T-helper 22 cell (primary cell): Measurements from ENCODE around the gene RET.
A peak's percentile ranks its signal among the peaks of the same experiment; 100 is the strongest.
"Not testable (repeated sequence)": the region's sequence is repeated elsewhere in the genome, so short reads cannot be mapped to it uniquely, and the experiment has no call there.

Experiments
- DNase-seq: peaks from one replicate; pipeline ENCODE4 v3.0.0-alpha.2; 2020; ENCODE audit warnings: low read depth

The RET gene

GRCh38 chr10:43136432-43136831 lies 59.6 kb downstream of the RET start:
- DNase-seq: no peak

DNA sequence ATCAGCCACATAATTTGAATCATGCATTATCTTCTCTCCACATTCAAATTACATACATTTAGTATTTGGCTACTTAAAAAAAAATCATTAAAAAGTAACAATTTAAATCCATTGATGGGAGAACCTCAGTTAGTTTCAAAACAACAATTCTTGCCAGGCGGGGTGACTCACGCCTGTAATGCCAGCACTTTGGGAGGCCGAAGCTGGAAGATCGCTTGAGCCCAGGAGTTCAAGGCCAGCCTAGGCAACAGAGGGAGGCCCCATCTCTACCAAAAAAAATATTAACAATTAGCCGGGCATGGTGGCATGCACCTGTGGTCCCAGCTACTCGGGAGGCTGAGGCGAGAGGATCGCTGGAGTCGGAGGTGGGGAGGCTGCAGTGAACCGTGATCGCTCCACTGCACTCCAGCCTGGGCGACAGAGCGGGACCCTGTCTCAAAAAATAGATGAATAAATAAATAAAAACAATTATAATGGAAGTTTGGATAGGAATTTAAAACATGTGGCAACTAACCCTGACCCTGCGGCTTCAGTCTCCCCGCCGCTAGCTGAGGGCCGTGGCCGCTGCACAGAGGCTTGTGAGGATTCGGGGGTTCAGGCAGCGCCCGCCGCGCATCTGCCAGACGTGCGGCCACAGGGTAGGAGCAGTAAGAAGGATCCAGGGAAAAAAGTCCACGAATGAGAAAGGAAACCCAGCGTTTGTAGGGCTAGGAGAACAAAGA lies 60.3 kb downstream of the RET start:
- DNase-seq: no peak

GRCh38 chr10:43137717-43138020 lies 60.8 kb downstream of the RET start:
- peak; percentile 15 for DNase-seq

DNA sequence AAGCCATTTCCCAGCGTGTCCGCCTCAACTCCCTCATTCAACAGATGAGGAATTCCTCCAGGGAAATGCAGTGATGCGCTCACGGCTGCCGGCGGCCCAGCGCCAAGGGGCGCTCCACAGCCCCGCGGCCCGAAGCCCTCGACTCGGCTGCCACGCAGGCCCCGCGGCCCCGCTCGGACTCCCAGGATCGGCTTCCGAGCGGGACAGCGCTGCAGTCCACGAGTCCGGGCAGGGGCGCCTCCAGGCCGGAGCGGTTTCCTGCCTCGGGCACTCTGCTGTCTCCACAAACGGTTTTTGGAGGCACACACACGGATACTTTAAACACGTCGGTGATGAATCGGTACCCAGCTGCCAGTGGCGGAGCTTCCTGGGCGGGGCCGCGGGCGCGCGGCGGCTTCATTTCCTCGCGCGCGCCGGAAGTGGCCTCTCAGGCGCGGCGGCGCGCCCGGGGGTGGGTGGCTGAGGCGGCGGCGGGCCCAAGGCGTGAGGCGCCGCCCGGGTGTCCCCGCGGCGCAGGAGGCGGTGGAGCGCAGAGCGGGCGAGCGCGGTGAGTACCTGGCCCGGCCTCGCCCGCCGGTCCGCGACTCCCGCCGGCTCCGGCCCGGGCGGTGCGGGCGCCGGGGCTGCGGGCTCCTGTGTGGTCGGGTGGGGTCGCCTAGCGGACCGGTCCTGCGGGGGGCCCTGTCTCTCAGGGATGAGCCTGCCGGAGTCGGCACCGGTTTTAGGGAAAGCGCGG lies 61.3 kb downstream of the RET start, which contains the start of gene CSGALNACT2:
TSS of gene CSGALNACT2 (plus strand) at position 425 of the 736 bp plus-strand sequence. CDS start 16,705 bp downstream, outside the sequence.
- DNase-seq: peak; percentile 78

GRCh38 chr10:43138757-43139241 lies 61.9 kb downstream of the RET start:
- DNase-seq: peak; percentile 55

DNA sequence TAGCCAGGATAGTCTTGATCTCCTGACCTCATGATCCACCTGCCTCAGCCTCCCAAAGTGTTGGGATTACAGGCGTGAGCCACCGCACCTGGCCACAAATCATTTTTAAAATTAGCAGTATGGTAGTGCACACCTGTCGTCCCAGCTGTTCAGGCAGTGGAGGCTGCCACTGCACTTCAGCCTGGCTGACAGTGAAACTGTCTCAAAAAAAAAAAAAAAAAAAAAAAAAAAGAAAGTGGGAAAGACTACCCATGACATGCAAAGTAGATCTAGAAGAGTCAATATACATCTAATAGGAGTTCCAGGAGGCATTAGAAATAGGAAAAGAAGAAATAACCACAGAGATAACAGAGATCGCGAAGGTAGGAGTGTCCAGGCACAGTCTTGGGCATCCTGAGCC lies 64.6 kb downstream of the RET start:
- no peak for DNase-seq

DNA sequence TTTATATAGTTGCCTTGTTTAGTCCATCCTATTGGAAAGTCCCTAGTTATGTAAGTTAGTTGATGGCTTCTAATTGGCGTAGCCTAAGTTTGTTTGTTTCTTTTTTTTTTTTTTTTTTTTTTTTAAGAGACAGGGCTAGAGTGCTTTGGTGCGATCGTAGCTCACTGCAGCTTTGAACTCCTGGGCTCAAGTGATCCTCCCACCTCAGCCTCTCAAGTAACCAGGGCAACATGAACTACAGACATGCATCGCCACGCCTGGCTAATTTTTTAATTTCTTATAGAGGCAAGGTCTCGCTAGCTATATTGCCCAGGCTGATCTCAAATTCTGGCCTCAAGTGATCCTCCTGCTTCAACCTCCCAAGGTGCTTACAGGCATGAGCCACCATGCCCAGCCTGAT lies 68.4 kb downstream of the RET start:
- no peak for DNase-seq

- DNase-seq: not testable (repeated sequence)
Observed at GRCh38 chr10:43145936-43146335, 69.1 kb downstream of the RET start.

GRCh38 chr10:43151371-43151770 lies 74.5 kb downstream of the RET start:
- no peak for DNase-seq

- no peak for DNase-seq
Observed at GRCh38 chr10:43153901-43154300, 77.0 kb downstream of the RET start.

DNA sequence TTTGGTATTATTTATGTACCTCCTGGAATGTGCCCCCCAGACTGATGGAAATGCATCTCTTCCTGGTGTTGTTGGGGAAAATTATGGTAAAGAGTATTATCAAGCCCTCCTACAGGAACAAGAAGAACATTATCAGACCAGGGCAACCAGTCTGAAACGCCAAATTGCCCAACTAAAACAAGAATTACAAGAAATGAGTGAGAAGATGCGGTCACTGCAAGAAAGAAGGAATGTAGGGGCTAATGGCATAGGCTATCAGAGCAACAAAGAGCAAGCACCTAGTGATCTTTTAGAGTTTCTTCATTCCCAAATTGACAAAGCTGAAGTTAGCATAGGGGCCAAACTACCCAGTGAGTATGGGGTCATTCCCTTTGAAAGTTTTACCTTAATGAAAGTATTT lies 78.4 kb downstream of the RET start:
- DNase-seq: no peak

DNA sequence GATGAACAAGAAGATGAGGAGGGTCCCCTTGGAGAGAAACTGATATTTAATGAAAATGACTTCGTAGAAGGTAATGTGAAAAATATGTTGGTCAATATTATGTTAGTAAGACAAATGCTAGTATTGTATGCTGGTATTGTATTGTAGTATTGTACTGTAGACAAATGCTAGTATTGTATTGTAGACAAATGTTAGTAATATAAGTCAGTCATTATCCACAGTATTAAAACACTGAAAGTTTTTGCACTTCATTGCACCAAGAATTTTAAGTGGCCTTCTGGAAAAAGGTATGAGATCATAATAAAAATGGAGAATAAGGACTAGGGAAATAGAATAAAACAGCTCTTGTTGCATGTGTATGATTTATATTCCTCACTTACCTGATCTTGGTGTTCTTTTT lies 78.9 kb downstream of the RET start:
- DNase-seq: no peak

DNA sequence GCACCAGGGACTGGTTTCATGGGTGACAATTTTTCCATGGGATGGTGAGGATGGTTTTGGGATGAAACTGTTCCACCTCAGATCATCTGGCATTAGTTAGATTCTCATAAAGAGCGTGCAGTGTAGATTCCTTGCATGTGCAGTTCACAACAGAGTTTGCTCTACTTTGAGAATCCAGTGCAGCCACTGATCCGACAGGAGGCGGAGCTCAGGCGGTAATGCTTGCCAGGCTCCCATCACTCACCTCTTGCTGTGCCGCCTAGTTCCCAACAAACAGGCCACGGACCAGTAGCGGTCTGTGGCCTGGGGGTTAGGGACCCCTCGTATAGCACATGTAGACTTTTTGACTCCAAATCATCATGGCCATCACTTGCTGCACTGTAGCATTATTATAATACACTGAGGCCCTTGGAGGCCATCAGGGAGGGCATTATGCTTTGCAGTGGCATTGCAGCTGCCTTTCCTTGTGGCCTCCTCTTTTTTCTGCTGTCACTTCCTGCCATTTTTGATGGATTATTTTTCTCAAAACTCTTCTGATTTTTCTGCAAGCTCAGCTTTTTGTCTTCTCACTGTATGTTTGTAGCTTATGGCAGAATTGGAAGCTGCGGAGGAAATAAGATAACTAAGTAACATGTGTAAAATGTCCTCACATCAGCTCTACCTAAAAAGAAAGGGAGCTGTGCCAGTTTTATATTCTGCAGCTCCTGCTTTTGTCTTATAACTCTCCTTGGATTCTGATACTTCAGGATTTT lies 79.9 kb downstream of the RET start:
- DNase-seq: no peak

- DNase-seq: no peak
Observed at GRCh38 chr10:43158636-43159035, 81.8 kb downstream of the RET start.

GRCh38 chr10:43160046-43160920 lies 83.4 kb downstream of the RET start:
- DNase-seq: no peak

DNA sequence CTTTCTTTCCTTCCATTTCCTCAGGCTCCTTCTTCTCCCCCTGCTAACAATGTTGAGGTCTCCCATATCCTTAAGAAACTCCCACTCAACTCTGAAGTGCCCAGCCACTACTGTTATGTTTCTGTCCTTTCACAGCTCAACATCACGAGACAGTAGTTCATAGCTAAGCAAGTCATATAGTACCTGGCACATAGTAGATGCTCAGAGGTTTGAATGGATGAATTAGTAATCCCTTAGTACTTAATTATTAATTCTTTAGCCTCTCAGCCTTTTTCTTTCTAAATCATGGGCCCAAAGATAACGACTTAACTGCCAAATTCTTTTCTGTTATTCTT lies 84.0 kb downstream of the RET start:
- DNase-seq: no peak

DNA sequence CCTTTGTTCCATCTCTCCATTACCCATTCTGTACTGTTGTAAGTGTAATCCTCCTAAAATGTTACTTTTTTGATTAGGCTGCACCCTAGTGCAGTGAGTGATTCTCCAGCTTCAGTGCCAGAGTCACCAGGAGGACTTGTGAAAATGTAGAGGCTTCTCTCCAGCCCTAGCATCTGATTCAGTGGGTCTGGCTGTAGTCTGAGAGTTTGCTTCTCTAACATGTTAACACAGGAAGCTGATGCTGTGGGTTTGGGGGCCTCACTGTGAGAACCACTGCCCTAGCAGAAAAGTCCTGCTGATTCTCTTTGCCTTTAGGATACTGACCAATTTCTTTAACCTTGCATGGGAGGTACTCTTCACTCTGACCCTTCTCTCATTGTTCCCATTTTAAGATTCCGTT lies 85.7 kb downstream of the RET start:
- no peak for DNase-seq

- DNase-seq: no peak
Observed at GRCh38 chr10:43166207-43166879, 89.5 kb downstream of the RET start.

- no peak for DNase-seq
Observed at GRCh38 chr10:43166880-43167497, 90.1 kb downstream of the RET start.

DNA sequence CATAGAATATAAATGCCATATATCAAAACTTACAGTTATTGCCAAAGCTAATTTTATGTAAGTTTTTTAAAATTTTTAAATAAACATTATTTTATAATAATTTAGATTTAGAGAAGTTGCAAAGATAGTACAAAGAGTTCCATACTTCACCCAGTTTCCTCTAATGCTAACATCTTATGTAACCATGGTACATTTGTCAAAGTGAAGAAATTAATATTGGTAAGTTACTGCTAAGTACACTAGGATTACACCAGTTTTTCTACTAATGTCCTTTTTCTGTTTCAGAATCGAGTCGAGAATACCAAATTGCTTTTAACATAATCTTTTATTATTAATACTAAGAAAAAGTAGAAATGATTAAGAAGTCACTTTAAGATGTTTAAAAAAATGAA lies 90.6 kb downstream of the RET start:
- no peak for DNase-seq

- no peak for DNase-seq
Observed at GRCh38 chr10:43170491-43170890, 93.6 kb downstream of the RET start.
